ENCODE data around the gene MUL1.

GRCh38 chr1:20477348-20478056 is 30.4 kb downstream of the MUL1 start:
- TF ChIP-seq ZNF274 (IDR thresholded peaks at IDR 0.05; ENCODE audit: low read depth, low read length) (no peak), YY1 (IDR thresholded peaks at IDR 0.05; ENCODE audit: insufficient read depth, insufficient read length) (no peak), SUZ12 (IDR thresholded peaks at IDR 0.05; ENCODE audit: extremely low read depth, insufficient read depth, insufficient read length) (no peak)

Data from NT2/D1 (cell line).